ENCODE measurements around the gene FOXO4. TPM values are rescaled to one million over a fixed set of nuclear protein-coding genes. Genes with fewer than 3 reads are reported as not detected.

FOXO4 gene
- total RNA-seq, 6 experiments from 2014 or later, result 4.0 to 8.1 (median 6.0) TPM

DNA sequence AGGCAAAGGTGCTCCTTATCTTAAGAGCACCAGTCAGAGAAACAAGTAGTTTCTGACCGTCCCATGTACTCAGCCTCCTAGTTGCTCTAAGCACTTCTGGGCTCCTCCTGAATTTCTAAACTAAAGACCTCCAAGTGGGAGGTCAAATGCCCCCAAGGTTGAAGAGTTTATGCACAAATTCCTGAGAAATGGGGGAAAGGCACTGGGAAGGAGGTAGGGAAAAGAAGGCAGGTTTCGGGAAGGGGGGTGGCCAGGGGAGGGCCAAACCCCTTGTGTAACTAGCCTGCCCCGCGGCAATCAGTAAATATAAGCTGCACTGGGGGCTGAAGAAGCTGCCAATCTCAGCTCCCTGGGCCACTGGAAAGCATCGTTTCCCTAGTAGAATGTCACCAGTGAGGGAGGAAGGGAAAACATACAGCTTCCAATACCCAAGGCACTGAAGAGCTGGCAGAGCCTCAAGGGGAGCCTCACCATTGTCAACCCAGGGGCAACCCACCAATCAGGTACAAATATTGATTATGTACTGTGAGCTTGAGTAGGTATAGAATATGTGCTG is 3.4 kb downstream of the FOXO4 start:
- Mint-ChIP-seq H3K27me3 (ENCODE audit: insufficient read depth) (no peaks in the 10 kb centered on the region; the same call in 1 of the 2 replicates), H3K9me3 (no peaks in the 10 kb centered on the region), H3K27ac (no peak overlapping the region), H3K4me3 (no peak overlapping the region), H3K4me1 (ENCODE audit: low read depth) (peaks cover 11% of the 10 kb centered on the region; the same call in 1 of the 2 replicates), H3K36me3 (ENCODE audit: low read depth) (no peaks in the 10 kb centered on the region)
- no peak for DNase-seq
- no peak for TF ChIP-seq CTCF (IDR thresholded peaks at IDR 0.05)

- no peaks in the 10 kb centered on the region for H3K9me3 Mint-ChIP-seq
- no peaks in the 10 kb centered on the region for H3K36me3 Mint-ChIP-seq (ENCODE audit: low read depth)
- no peak for TF ChIP-seq CTCF (IDR thresholded peaks at IDR 0.05)
- H3K4me3 Mint-ChIP-seq, result no peak overlapping the region
- DNase-seq, result no peak
- H3K27ac Mint-ChIP-seq, result no peak overlapping the region
- H3K27me3 Mint-ChIP-seq (ENCODE audit: insufficient read depth), result no peaks in the 10 kb centered on the region; the same call in 1 of the 2 replicates
- H3K4me1 Mint-ChIP-seq (ENCODE audit: low read depth), result peaks cover 15% of the 10 kb centered on the region; the same call in 1 of the 2 replicates
These were observed 4.1 kb downstream of the FOXO4 start for GRCh38 chrX:71099736-71100135.

GRCh38 chrX:71100581-71101505 is 5.2 kb downstream of the FOXO4 start:
- no peak overlapping the region for H3K4me3 Mint-ChIP-seq
- peaks cover 8% of the 10 kb centered on the region; the same call in 1 of the 2 replicates for H3K4me1 Mint-ChIP-seq (ENCODE audit: low read depth)
- TF ChIP-seq CTCF (IDR thresholded peaks at IDR 0.05), result no peak
- no peaks in the 10 kb centered on the region; the same call in 1 of the 2 replicates for H3K27me3 Mint-ChIP-seq (ENCODE audit: insufficient read depth)
- no peak overlapping the region for H3K27ac Mint-ChIP-seq
- no peaks in the 10 kb centered on the region for H3K36me3 Mint-ChIP-seq (ENCODE audit: low read depth)
- no peaks in the 10 kb centered on the region for H3K9me3 Mint-ChIP-seq
- no peak for DNase-seq

GRCh38 chrX:71102292-71102691 is 6.6 kb downstream of the FOXO4 start:
- no peak overlapping the region for H3K27ac Mint-ChIP-seq
- H3K4me3 Mint-ChIP-seq, result no peak overlapping the region
- H3K36me3 Mint-ChIP-seq (ENCODE audit: low read depth), result no peaks in the 10 kb centered on the region
- no peak for DNase-seq
- peaks cover 8% of the 10 kb centered on the region; the same call in 1 of the 2 replicates for H3K4me1 Mint-ChIP-seq (ENCODE audit: low read depth)
- no peaks in the 10 kb centered on the region; the same call in 1 of the 2 replicates for H3K27me3 Mint-ChIP-seq (ENCODE audit: insufficient read depth)
- no peaks in the 10 kb centered on the region for H3K9me3 Mint-ChIP-seq
- TF ChIP-seq CTCF (IDR thresholded peaks at IDR 0.05), result no peak

- H3K27ac Mint-ChIP-seq, result no peak overlapping the region
- H3K4me1 Mint-ChIP-seq (ENCODE audit: low read depth), result peaks cover 8% of the 10 kb centered on the region; the same call in 1 of the 2 replicates
- H3K9me3 Mint-ChIP-seq, result no peaks in the 10 kb centered on the region
- H3K27me3 Mint-ChIP-seq (ENCODE audit: insufficient read depth), result no peaks in the 10 kb centered on the region; the same call in 1 of the 2 replicates
- no peak for TF ChIP-seq CTCF (IDR thresholded peaks at IDR 0.05)
- H3K36me3 Mint-ChIP-seq (ENCODE audit: low read depth), result no peaks in the 10 kb centered on the region
- no peak for DNase-seq
- H3K4me3 Mint-ChIP-seq, result no peak overlapping the region
These were observed 7.7 kb downstream of the FOXO4 start for GRCh38 chrX:71103110-71103983.

Measured in HFFc6 (cell line).